ENCODE results near the gene KCNH1.

The KCNH1 gene

GRCh38 chr1:211133836-211134669 lies at the start of gene KCNH1:
KCNH1 (minus strand) TSS chr1:211134148; CDS start chr1:211133945, 203 bp downstream.
- peak; percentile 61 for DNase-seq (ENCODE audit: low read depth)

GRCh38 chr1:211182746-211183145 lies 48.8 kb upstream of the KCNH1 start:
- no peak for DNase-seq (ENCODE audit: low read depth)

DNA sequence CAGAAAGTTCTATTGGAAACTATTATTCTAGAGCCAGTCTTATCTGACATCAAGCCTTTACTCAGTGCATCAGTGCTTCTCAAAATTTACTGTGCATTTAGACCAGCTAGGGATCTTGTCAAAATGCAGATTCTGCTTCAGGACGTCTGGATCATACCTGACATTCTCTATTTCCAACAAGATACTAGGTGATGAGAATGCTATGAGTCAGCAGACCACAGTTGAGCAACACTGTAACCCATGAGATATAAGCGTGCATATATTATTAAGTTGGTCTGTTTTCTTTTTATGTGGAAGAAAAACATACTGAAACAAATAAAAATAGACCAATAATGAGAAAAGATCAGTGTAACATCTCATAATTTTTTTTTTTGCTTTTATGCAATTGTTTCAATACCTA lies 40.4 kb upstream of the KCNH1 start:
- DNase-seq (ENCODE audit: low read depth) = peak; percentile 81

GRCh38 chr1:211172657-211173056 lies 38.7 kb upstream of the KCNH1 start:
- DNase-seq (ENCODE audit: low read depth) = no peak

DNA sequence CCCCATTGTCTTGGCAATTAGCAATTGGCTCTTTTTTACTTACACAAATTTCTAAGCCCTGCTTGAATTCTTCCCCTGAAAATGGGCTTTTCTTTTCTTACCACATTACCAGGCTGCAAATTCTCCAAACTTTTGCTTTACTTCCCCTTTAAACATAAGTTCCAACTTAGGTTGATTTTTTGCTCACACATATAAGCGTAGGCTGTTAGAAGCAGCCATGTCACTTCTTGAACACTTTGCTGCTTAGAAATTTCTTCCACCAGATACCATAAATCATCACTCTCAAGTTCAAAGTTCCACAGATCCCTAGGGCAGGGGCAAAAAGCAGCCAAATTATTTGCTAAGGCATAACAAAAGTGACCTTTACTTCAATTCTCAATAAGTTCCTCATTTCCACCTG lies 35.4 kb upstream of the KCNH1 start:
- no peak for DNase-seq (ENCODE audit: low read depth)

- no peak for DNase-seq (ENCODE audit: low read depth)
These were observed 24.9 kb upstream of the KCNH1 start for GRCh38 chr1:211158866-211159265.

DNA sequence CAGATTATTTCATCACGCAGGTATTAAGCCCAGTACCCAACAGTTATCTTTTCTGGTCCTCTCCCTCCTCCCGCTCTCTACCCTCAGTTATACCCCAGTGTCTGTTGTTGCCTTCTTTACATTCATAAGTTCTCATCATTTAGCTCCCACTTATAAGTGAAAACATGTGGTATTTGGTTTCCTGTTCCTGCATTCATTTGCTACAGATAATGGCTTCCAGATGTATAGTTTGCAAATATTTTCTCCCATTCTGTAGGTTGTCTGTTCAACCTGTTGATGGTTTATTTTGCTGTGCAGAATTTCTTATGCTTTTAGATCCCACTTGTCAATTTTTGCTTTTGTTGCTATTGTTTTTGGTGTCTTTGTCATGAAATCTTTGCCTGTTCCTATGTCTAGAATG lies 21.1 kb upstream of the KCNH1 start:
- no peak for DNase-seq (ENCODE audit: low read depth)

- DNase-seq (ENCODE audit: low read depth) = peak; percentile 6
These were observed 20.0 kb upstream of the KCNH1 start for GRCh38 chr1:211153932-211154331.

GRCh38 chr1:211148366-211148765 lies 14.4 kb upstream of the KCNH1 start:
- no peak for DNase-seq (ENCODE audit: low read depth)

- DNase-seq (ENCODE audit: low read depth) = peak; percentile 15
These were observed 12.0 kb upstream of the KCNH1 start for GRCh38 chr1:211145944-211146343.

GRCh38 chr1:211135342-211135950 lies 1.5 kb upstream of the KCNH1 start:
- DNase-seq (ENCODE audit: low read depth) = peak; percentile 75

DNA sequence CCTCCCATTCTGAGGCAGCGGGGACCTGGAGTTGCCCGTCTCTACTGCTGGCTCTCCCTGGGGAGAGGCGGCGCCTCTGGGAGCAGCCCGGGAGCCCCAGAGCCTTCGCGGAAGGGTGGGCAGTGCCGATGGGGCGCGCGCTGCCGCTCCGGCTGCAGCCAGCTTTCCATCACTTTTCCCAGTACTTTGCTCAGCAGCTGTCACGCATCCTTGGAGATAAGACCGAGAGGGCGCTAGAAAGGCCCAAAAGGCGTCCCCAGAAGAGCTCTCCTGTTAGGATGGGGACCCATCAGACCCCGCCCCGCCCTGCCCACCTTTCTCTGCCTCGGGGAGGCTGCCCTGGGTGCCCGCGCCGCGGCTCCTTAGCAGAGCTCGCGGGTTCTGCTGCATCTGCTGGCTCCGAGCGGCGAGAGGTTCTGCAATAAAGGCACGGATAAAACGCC lies 534 bp downstream of the KCNH1 start:
- no peak for DNase-seq (ENCODE audit: low read depth)

- no peak for DNase-seq (ENCODE audit: low read depth)
These were observed 1.1 kb downstream of the KCNH1 start for GRCh38 chr1:211132721-211133392.

DNA sequence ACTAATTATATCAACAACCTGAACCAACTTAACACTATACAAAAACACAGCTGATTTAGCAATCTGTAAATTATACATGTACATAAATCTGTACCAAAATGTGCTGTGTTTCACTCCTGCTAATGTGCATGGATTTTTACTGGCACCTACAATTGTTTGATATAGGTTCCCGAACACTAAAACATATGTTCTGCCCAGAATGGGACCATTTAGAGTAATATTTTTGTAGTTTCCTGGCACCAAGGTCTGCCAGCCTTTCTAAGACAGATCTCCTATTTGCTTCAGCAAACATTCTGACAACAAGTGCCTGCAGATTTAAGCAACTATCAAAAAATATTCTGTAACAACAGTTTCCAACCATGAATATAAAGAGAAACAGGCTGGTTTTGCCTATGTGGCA lies 4.2 kb downstream of the KCNH1 start:
- DNase-seq (ENCODE audit: low read depth) = no peak

DNA sequence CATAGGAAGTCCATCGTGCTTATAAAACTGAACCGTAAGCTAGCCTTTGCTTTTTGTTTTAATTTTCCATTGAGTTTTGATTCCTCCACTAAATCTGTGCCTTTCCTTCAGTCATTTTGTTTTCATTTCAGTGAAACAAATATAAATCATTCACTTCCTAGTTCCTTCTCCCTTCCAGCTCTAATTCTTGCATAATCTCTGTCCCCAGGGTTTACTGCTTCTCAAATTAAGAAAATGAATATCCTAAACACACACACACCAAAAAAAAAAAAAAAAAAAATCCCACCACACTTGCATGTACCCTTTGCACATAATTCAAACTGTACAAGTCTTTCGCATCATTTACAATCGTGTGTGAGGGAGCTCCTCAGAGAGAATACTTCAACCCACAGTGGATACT lies 6.8 kb downstream of the KCNH1 start:
- DNase-seq (ENCODE audit: low read depth) = no peak

GRCh38 chr1:211126622-211127021 lies 7.3 kb downstream of the KCNH1 start:
- DNase-seq (ENCODE audit: low read depth) = peak; percentile 11

GRCh38 chr1:211118407-211119102 lies 15.4 kb downstream of the KCNH1 start:
- DNase-seq (ENCODE audit: low read depth) = no peak

GRCh38 chr1:211114446-211114845 lies 19.5 kb downstream of the KCNH1 start:
- no peak for DNase-seq (ENCODE audit: low read depth)

DNA sequence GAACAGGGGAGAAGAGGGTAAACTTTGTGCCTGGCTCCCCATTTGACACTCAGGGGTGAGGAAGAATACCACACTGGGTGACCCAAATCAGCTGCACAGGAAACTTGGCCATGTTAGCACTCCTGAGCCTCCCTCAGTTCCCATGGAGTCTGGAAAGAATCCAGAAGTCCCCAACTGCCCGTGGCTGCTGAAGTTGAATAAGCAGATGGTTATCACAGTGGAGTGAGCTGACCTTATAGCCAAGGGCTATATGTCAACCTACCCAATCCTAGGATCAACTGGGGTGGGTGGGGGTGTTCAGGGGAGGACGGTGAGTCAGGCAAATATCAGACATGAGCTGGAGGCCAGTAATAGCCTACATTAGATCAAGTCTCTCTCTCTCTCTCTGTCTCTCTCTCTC lies 20.4 kb downstream of the KCNH1 start:
- no peak for DNase-seq (ENCODE audit: low read depth)

DNA sequence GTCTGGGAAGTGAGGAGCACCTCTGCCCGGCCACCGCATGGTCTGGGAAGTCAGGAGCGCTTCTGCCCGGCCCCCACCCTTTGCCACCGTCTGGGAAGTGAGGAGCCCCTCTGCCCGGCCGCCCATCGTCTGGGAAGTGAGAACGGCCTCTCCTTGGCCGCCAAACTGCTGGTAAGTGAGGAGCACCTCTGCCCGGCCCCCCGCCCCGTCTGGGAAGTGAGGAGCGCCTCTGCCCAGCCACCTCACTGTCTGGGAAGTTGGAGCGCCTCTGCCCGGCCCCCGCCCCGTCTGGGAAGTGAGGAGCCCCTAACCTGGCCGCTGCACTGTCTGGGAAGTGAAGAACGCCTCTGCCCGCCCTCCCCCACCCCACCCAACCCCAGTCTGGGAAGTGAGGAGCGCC lies 22.6 kb downstream of the KCNH1 start:
- no peak for DNase-seq (ENCODE audit: low read depth)

- no peak for DNase-seq (ENCODE audit: low read depth)
These were observed 32.5 kb downstream of the KCNH1 start for GRCh38 chr1:211101481-211101880.

DNA sequence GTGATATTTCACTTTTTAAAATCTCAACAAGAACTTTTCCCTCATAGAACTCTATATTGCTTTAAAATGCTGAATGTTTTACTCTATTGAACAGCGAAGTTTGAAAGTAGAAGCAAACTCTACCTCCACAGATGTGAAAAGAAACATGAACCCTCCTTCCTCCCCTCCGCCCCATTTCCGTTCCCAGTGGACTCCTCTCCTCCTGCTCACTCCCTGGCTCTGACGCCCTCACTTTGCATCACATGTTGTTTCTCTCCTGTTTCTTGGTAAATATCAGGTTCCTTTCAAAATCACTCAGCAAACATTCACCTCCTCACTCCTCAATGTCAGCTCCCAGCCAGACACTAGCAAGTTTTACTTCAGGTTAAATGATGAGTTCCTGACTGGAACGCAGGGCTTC lies 34.6 kb downstream of the KCNH1 start:
- DNase-seq (ENCODE audit: low read depth) = no peak
